HepG2 (cell line): ENCODE results near the gene CFAP43. TPM values are rescaled to one million over a fixed set of nuclear protein-coding genes. Genes with fewer than 3 reads are reported as not detected.

Experiments used
- AHDC1 ChIP-seq: sonication (generic); formaldehyde crosslinking; IDR thresholded peaks from 2 replicates; pipeline ENCODE4 v1.5.1; 2020; ENCODE audit warnings: mild to moderate bottlenecking, missing genetic modification reagents, borderline replicate concordance
- ARID2 ChIP-seq: sonication (generic); formaldehyde crosslinking; IDR thresholded peaks from 2 replicates; pipeline ENCODE4 v1.8.1; 2022; ENCODE audit warnings: mild to moderate bottlenecking, missing genetic modification reagents, borderline replicate concordance
- ARID3A ChIP-seq: IDR thresholded peaks from 2 replicates; pipeline ENCODE4 v1.6.1; 2012; ENCODE audit warnings: low read depth, low read length, improper control_type of control experiment
- ELF4 ChIP-seq: sonication (generic); formaldehyde crosslinking; IDR thresholded peaks from 2 replicates; pipeline ENCODE4 v1.5.0; 2020; ENCODE audit warnings: missing genetic modification reagents, mild to moderate bottlenecking, moderate library complexity, borderline replicate concordance
- EP300 ChIP-seq, 3 experiments: sonication (generic) in 1 of 3; formaldehyde crosslinking in 1 of 3; IDR thresholded peaks; 2 replicates each; pipeline versions ENCODE4 v1.5.1 to v1.6.1; 2011 to 2020; ENCODE audit warnings: low read depth in 2 of 3, low read length in 2 of 3, borderline replicate concordance in 1 of 3, improper control_type of control experiment in 1 of 3, mild to moderate bottlenecking in 1 of 3, missing genetic modification reagents in 1 of 3, moderate library complexity in 1 of 3
- HDAC6 ChIP-seq: fragments of 200-600 bp; sonication (generic); IDR thresholded peaks from 2 replicates; pipeline ENCODE4 v1.7.0; 2017; ENCODE audit warnings: mild to moderate bottlenecking, antibody characterized with exemption, low read length, low read depth
- HNF4A ChIP-seq: sonication (generic); formaldehyde crosslinking; IDR thresholded peaks from 2 replicates; pipeline ENCODE4 v1.4.0; 2020; ENCODE audit warnings: missing genetic modification reagents
- HNF4G ChIP-seq, 2 experiments: sonication (generic) in 1 of 2; formaldehyde crosslinking in 1 of 2; IDR thresholded peaks; 2 replicates each; pipeline versions ENCODE4 v1.4.0 to v1.6.1; 2011 to 2020; ENCODE audit warnings: borderline replicate concordance in 2 of 2, low read depth in 2 of 2, mild to moderate bottlenecking in 2 of 2, low read length in 1 of 2, missing genetic modification reagents in 1 of 2, moderate library complexity in 1 of 2
- NCOR1 ChIP-seq: fragments of 200-600 bp; sonication (generic); IDR thresholded peaks from 2 replicates; pipeline ENCODE4 v1.7.0; 2017; ENCODE audit warnings: antibody characterized with exemption, low read length, borderline replicate concordance
- NFATC3 ChIP-seq: sonication (generic); formaldehyde crosslinking; IDR thresholded peaks from 2 replicates; pipeline ENCODE4 v1.5.1; 2020; ENCODE audit warnings: mild to moderate bottlenecking, missing genetic modification reagents
- NFYB ChIP-seq: sonication (generic); formaldehyde crosslinking; IDR thresholded peaks from 2 replicates; pipeline ENCODE4 v1.4.0; 2020; ENCODE audit warnings: missing genetic modification reagents
- ONECUT2 ChIP-seq: sonication (generic); formaldehyde crosslinking; IDR thresholded peaks from 2 replicates; pipeline ENCODE4 v1.4.0; 2020; ENCODE audit warnings: missing genetic modification reagents
- PATZ1 ChIP-seq: sonication (generic); formaldehyde crosslinking; IDR thresholded peaks from 2 replicates; pipeline ENCODE4 v1.4.0; 2020; ENCODE audit warnings: missing genetic modification reagents
- SALL1 ChIP-seq: sonication (generic); formaldehyde crosslinking; IDR thresholded peaks from 2 replicates; pipeline ENCODE4 v1.8.0; 2022; ENCODE audit warnings: mild to moderate bottlenecking, missing genetic modification reagents
- SMAD9 ChIP-seq: sonication (generic); formaldehyde crosslinking; IDR thresholded peaks from 2 replicates; pipeline ENCODE4 v1.5.1; 2020; ENCODE audit warnings: mild to moderate bottlenecking, missing genetic modification reagents
- TBX2 ChIP-seq: sonication (generic); formaldehyde crosslinking; IDR thresholded peaks from 2 replicates; pipeline ENCODE4 v1.5.0; 2020; ENCODE audit warnings: missing genetic modification reagents, mild to moderate bottlenecking, borderline replicate concordance
- TSC22D2 ChIP-seq: sonication (generic); formaldehyde crosslinking; IDR thresholded peaks from 2 replicates; pipeline ENCODE4 v1.5.1; 2020; ENCODE audit warnings: missing genetic modification reagents, mild to moderate bottlenecking, borderline replicate concordance
- ZKSCAN8 ChIP-seq: IDR thresholded peaks from 2 replicates; pipeline ENCODE4 v1.6.1; 2016; ENCODE audit warnings: borderline replicate concordance, missing genetic modification reagents, missing compliant biosample characterization
- ZNF773 ChIP-seq: sonication (generic); formaldehyde crosslinking; IDR thresholded peaks from 2 replicates; pipeline ENCODE4 v1.4.0; 2020; ENCODE audit warnings: missing genetic modification reagents, borderline replicate concordance
- ZNF777 ChIP-seq: sonication (generic); formaldehyde crosslinking; IDR thresholded peaks from 2 replicates; pipeline ENCODE4 v1.4.0; 2020; ENCODE audit warnings: missing genetic modification reagents
- polyA plus RNA-seq, 8 experiments: library from polyadenylated mRNA; depleted of rRNA in 3 of 8; stranded (reverse) in 7 of 8; unstranded in 1 of 8; fragments of >200 nt; fragmentation: Illumina TruSeq in 4 of 8; extraction: Trizol in 4 of 8; gene quantifications; 2 replicates each; pipeline versions ENCODE4 v1.2.1 to v1.2.3, GENCODE V29; 2011 to 2016; ENCODE audit warnings: low read depth in 4 of 8, missing spikeins in 1 of 8, mixed read lengths in 1 of 8; ENCODE audit not compliant: insufficient read depth in 1 of 8
- total RNA-seq, 5 experiments: library from RNA; depleted of rRNA; stranded (reverse); fragments of >200 nt; fragmentation: Illumina TruSeq; extraction: Trizol; gene quantifications; 2 replicates each; pipeline ENCODE4 v1.2.3, GENCODE V29; 2016; ENCODE audit warnings: low read depth in 1 of 5

CFAP43 gene
- total and polyA plus RNA-seq, 2 of the 13 experiments (the other 11 are each of a cell fraction or from before 2014, with no cell fraction given): 0.24 to 0.38 TPM

GRCh38 chr10:104264783-104265182 is 32.6 kb upstream of the CFAP43 start (continued):
- TF ChIP-seq AHDC1 (peak; percentile 42; the same call in 1 of the 2 replicates), NFATC3 (CRISPR knock-in tag) (no peak), HNF4G (IDR thresholded peaks at IDR 0.05; ENCODE audit: borderline replicate concordance, low read depth, low read length) (peak; percentile 43; the same call in 1 of the 2 replicates), HNF4G (CRISPR knock-in tag; IDR thresholded peaks at IDR 0.05; ENCODE audit: borderline replicate concordance, low read depth) (no peak), TSC22D2 (CRISPR knock-in tag) (no peak), HNF4A (CRISPR knock-in tag) (peak; percentile 81), ELF4 (no peak), NFYB (CRISPR knock-in tag) (no peak), SALL1 (CRISPR knock-in tag) (peak; percentile 25; the same call in 1 of the 2 replicates), ZNF777 (CRISPR knock-in tag) (no peak), PATZ1 (CRISPR knock-in tag) (no peak), ZNF773 (CRISPR knock-in tag) (no peak), SMAD9 (CRISPR knock-in tag) (no peak), NCOR1 (peak; percentile 73), ARID2 (no peak), TBX2 (CRISPR knock-in tag) (no peak), ARID3A (0 out of 2 replicates have a peak, but pooled peaks have one; percentile 37), ONECUT2 (CRISPR knock-in tag) (peak; percentile 75), HDAC6 (no peak), EP300 (IDR thresholded peaks at IDR 0.05; ENCODE audit: low read depth in 2 of 2, low read length in 2 of 2) (0 out of 4 replicates have a peak, but pooled peaks of 1 of the 2 experiments have one; percentile 17), EP300 (CRISPR knock-in tag; IDR thresholded peaks at IDR 0.05; ENCODE audit: borderline replicate concordance) (no peak), ZKSCAN8 (CRISPR knock-in tag) (no peak)
